H1 (cell line): Measurements from ENCODE around the gene DEPP1. TPM values are rescaled to one million over a fixed set of nuclear protein-coding genes. Genes with fewer than 3 reads are reported as not detected.
A peak's percentile ranks its signal among the peaks of the same experiment; 100 is the strongest.

ENCODE experiments used
- CTCF ChIA-PET: fragments of 300-600 bp; sonication (Branson Sonifier 250); formaldehyde crosslinking; loops from one replicate; lab custom pipeline; 2021; ENCODE audit not compliant: partially characterized antibody; lab: Charles Lee
- POLR2A ChIA-PET: fragments of 300-600 bp; sonication (Branson Sonifier 250); formaldehyde crosslinking; loops from one replicate; lab custom pipeline; 2021; ENCODE audit warnings: inconsistent platforms; ENCODE audit not compliant: partially characterized antibody; lab: Charles Lee
- DNase-seq, 2 experiments: peaks; one replicate each; pipeline versions ENCODE4 v3.0.0 to v3.0.0-alpha.2; 2010 to 2022; ENCODE audit warnings: low spot score in 2 of 2, low read depth in 1 of 2, mixed read lengths in 1 of 2
- FAIRE-seq: peaks from 2 replicates; lab custom pipeline; 2011; peaks lifted over from hg19 to GRCh38; lab: Jason Lieb, UNC
- H2AFZ ChIP-seq: 2 replicates; pipeline ENCODE4 v1.8.1; 2012; ENCODE audit warnings: low read length, inconsistent platforms
- H2AK5ac ChIP-seq: 2 replicates; pipeline ENCODE4 v1.6.1; 2013; ENCODE audit warnings: low read depth, low read length
- H2BK120ac ChIP-seq: replicated peaks from 2 replicates; pipeline ENCODE3; 2013; ENCODE audit warnings: low read depth, low read length, inconsistent platforms
- H2BK12ac ChIP-seq: 2 replicates; pipeline ENCODE4 v1.6.1; 2013; ENCODE audit warnings: low read depth, low read length
- H2BK15ac ChIP-seq: 2 replicates; pipeline ENCODE4 v1.6.1; 2013; ENCODE audit warnings: low read length
- H2BK20ac ChIP-seq: 2 replicates; pipeline ENCODE4 v1.6.1; 2013; ENCODE audit warnings: low read length
- H2BK5ac ChIP-seq: 2 replicates; pipeline ENCODE4 v1.6.1; 2013; ENCODE audit warnings: low read depth, low read length
- H3K14ac ChIP-seq: 2 replicates; pipeline ENCODE4 v1.6.1; 2013; ENCODE audit warnings: inconsistent platforms; ENCODE audit not compliant: insufficient read length
- H3K18ac ChIP-seq: 2 replicates; pipeline ENCODE4 v1.6.1; 2013; ENCODE audit warnings: low read length; ENCODE audit errors: extremely low read depth
- H3K23ac ChIP-seq: 2 replicates; pipeline ENCODE4 v1.6.1; 2013; ENCODE audit warnings: inconsistent platforms; ENCODE audit not compliant: insufficient read length
- H3K23me2 ChIP-seq: 2 replicates; pipeline ENCODE4 v1.6.1; 2013; ENCODE audit warnings: low read depth, low read length
- H3K27ac ChIP-seq: 2 replicates; pipeline ENCODE4 v1.6.1; 2011; ENCODE audit warnings: low read depth, low read length, inconsistent platforms
- H3K27me3 ChIP-seq, 4 experiments: replicated peaks in 1 of 4; 1 replicate in 1 of 4; 2 replicates in 3 of 4; pipeline versions ENCODE4 v1.6.1 to v1.8.1; 2011 to 2013; ENCODE audit warnings: low read length in 3 of 4, mild to moderate bottlenecking in 3 of 4, inconsistent platforms in 2 of 4, mixed read lengths in 2 of 4, moderate library complexity in 1 of 4; ENCODE audit not compliant: control insufficient read depth in 3 of 4, insufficient read depth in 3 of 4; ENCODE audit errors: extremely low read depth in 1 of 4
- H3K36me3 ChIP-seq, 4 experiments: 2 replicates each; pipeline versions ENCODE4 v1.6.1 to v1.8.1; 2011 to 2013; ENCODE audit warnings: mild to moderate bottlenecking in 4 of 4, low read length in 3 of 4, moderate library complexity in 2 of 4, control low read depth in 1 of 4, inconsistent platforms in 1 of 4; ENCODE audit not compliant: insufficient read depth in 4 of 4, control insufficient read depth in 2 of 4
- H3K4ac ChIP-seq: replicated peaks from 2 replicates; pipeline ENCODE3; 2013; ENCODE audit warnings: low read length, low read depth, mixed read lengths, inconsistent platforms; ENCODE audit not compliant: insufficient read length
- H3K4me1 ChIP-seq, 4 experiments: replicated peaks in 1 of 4; 1 replicate in 1 of 4; 2 replicates in 3 of 4; pipeline versions ENCODE4 v1.6.1 to v1.8.1; 2011 to 2013; ENCODE audit warnings: low read length in 3 of 4, inconsistent platforms in 2 of 4, mixed read lengths in 1 of 4; ENCODE audit not compliant: insufficient read depth in 4 of 4, control insufficient read depth in 3 of 4
- H3K4me2 ChIP-seq, 2 experiments: 2 replicates each; pipeline versions ENCODE4 v1.6.1 to v1.8.1; 2011 to 2013; ENCODE audit warnings: low read depth in 2 of 2, low read length in 2 of 2, control low read depth in 1 of 2, inconsistent platforms in 1 of 2, mild to moderate bottlenecking in 1 of 2; ENCODE audit not compliant: insufficient read depth in 1 of 2
- H3K4me3 ChIP-seq, 4 experiments: fragments of 200-600, 300-600 bp in 1 of 4; sonication (generic), shearing (Covaris generic), sonication (Bioruptor Twin) in 1 of 4; 2 replicates each; pipeline versions ENCODE4 v1.5.1 to v1.8.1; 2011 to 2016; ENCODE audit warnings: low read length in 4 of 4, low read depth in 3 of 4, control low read depth in 2 of 4, inconsistent platforms in 2 of 4, mild to moderate bottlenecking in 2 of 4, mixed read lengths in 1 of 4, moderate library complexity in 1 of 4; ENCODE audit not compliant: insufficient read depth in 2 of 4; ENCODE audit errors: extremely low read depth in 1 of 4
- H3K56ac ChIP-seq: replicated peaks from 2 replicates; pipeline ENCODE3; 2013; ENCODE audit warnings: low read depth, mild to moderate bottlenecking, mixed read lengths, low read length, inconsistent platforms; ENCODE audit not compliant: insufficient read length
- H3K79me1 ChIP-seq: 2 replicates; pipeline ENCODE4 v1.6.1; 2013; ENCODE audit warnings: low read depth, low read length, control low read depth
- H3K79me2 ChIP-seq, 2 experiments: 2 replicates each; pipeline versions ENCODE4 v1.6.1 to v1.8.1; 2012 to 2013; ENCODE audit warnings: low read length in 2 of 2, mild to moderate bottlenecking in 2 of 2, inconsistent platforms in 1 of 2; ENCODE audit not compliant: insufficient read depth in 2 of 2, control insufficient read depth in 1 of 2
- H3K9ac ChIP-seq, 4 experiments: replicated peaks in 1 of 4; 1 replicate in 1 of 4; 2 replicates in 3 of 4; pipeline versions ENCODE4 v1.6.1 to v1.8.1; 2011 to 2013; ENCODE audit warnings: low read depth in 3 of 4, low read length in 3 of 4, control low read depth in 2 of 4, mild to moderate bottlenecking in 2 of 4, moderate library complexity in 2 of 4, inconsistent platforms in 1 of 4; ENCODE audit errors: extremely low read depth in 1 of 4
- H3K9me3 ChIP-seq, 2 experiments: 2 replicates each; pipeline versions ENCODE4 v1.6.1 to v1.8.1; 2012 to 2013; ENCODE audit warnings: mild to moderate bottlenecking in 2 of 2, moderate library complexity in 2 of 2, control low read depth in 1 of 2, inconsistent platforms in 1 of 2, low read depth in 1 of 2, low read length in 1 of 2, mixed read lengths in 1 of 2; ENCODE audit not compliant: insufficient read depth in 2 of 2
- H4K20me1 ChIP-seq, 2 experiments: replicated peaks in 1 of 2; 2 replicates each; pipeline versions ENCODE3 to v1.8.1; 2011 to 2013; ENCODE audit warnings: inconsistent platforms in 2 of 2, low read length in 2 of 2, mild to moderate bottlenecking in 1 of 2; ENCODE audit not compliant: insufficient read depth in 2 of 2, control insufficient read depth in 1 of 2
- H4K5ac ChIP-seq: 2 replicates; pipeline ENCODE4 v1.6.1; 2013; ENCODE audit warnings: low read length, low read depth, mixed read lengths, inconsistent platforms; ENCODE audit not compliant: insufficient read length
- H4K8ac ChIP-seq: 2 replicates; pipeline ENCODE4 v1.8.0; 2013; ENCODE audit warnings: mild to moderate bottlenecking, moderate library complexity, low read length, inconsistent platforms; ENCODE audit not compliant: insufficient read depth; ENCODE audit errors: extremely low read depth
- H4K91ac ChIP-seq: replicated peaks from 2 replicates; pipeline ENCODE3; 2013; ENCODE audit warnings: low read length, mixed read lengths, inconsistent platforms; ENCODE audit not compliant: insufficient read length
- SIRT6 ChIP-seq: IDR thresholded peaks from one replicate; pipeline ENCODE4 v1.7.1; 2012; ENCODE audit warnings: low read length, inconsistent platforms
- SP4 ChIP-seq: IDR thresholded peaks from 2 replicates; pipeline ENCODE4 v1.6.1; 2012; ENCODE audit warnings: low read length, inconsistent platforms
- TAF7 ChIP-seq: optimal IDR thresholded peaks from 2 replicates; pipeline ENCODE3; 2011; ENCODE audit warnings: low read depth, mild to moderate bottlenecking, inconsistent platforms, low read length, moderate library complexity, borderline replicate concordance
- TBP ChIP-seq: IDR thresholded peaks from 2 replicates; pipeline ENCODE4 v1.6.1; 2011; ENCODE audit warnings: low read depth, low read length, improper control_type of control experiment
- TCF12 ChIP-seq: IDR thresholded peaks from 2 replicates; pipeline ENCODE4 v1.6.1; 2011; ENCODE audit warnings: low read depth, mild to moderate bottlenecking, low read length
- WGBS, 2 experiments: shearing (Covaris generic) in 1 of 2; methylation state at CpG; one replicate each; pipeline versions ENCODE4 v1.1.6 to v1.1.7; 2013 to 2015; ENCODE audit warnings: low lambda C conversion rate in 2 of 2, mixed read lengths in 2 of 2, inconsistent platforms in 1 of 2, low coverage in 1 of 2, missing lambda C conversion rate in 1 of 2; ENCODE audit not compliant: insufficient replicate concordance in 2 of 2, insufficient coverage in 1 of 2, insufficient read length in 1 of 2; ENCODE audit errors: extremely low coverage in 1 of 2, missing lambda C conversion rate in 1 of 2; 5-methylcytosine and 5-hydroxymethylcytosine counted together
- polyA plus RNA-seq, 7 experiments: library from polyadenylated mRNA; depleted of rRNA in 3 of 7; stranded (reverse) in 5 of 7; unstranded in 2 of 7; fragments of >200 nt in 5 of 7; fragments of 200-250 nt in 2 of 7; gene quantifications; 1 replicate in 5 of 7; 2 replicates in 1 of 7; 4 replicates in 1 of 7; pipeline versions ENCODE4 v1.2.1 to v1.2.3, GENCODE V29; 2011 to 2013; ENCODE audit warnings: missing spikeins in 2 of 7, mixed read lengths in 2 of 7
- total RNA-seq: library from RNA; stranded (reverse); fragmentation: NEBNext Ultra II Directional; extraction: Animal tissue kit (Norgen Biotek cat#: 25700); gene quantifications from 2 replicates; pipeline ENCODE4 v1.2.1, GENCODE V29; 2021
- TF ChIP-seq, protein P1 (sequence below): IDR thresholded peaks from 2 replicates; pipeline ENCODE4 v1.6.1; 2012; ENCODE audit warnings: inconsistent platforms

The DEPP1 gene
- total and polyA plus RNA-seq, 2 of the 8 experiments (the other 6 are each of a cell fraction or from before 2014, with no cell fraction given): 0.67 to 4.5 TPM

DNA sequence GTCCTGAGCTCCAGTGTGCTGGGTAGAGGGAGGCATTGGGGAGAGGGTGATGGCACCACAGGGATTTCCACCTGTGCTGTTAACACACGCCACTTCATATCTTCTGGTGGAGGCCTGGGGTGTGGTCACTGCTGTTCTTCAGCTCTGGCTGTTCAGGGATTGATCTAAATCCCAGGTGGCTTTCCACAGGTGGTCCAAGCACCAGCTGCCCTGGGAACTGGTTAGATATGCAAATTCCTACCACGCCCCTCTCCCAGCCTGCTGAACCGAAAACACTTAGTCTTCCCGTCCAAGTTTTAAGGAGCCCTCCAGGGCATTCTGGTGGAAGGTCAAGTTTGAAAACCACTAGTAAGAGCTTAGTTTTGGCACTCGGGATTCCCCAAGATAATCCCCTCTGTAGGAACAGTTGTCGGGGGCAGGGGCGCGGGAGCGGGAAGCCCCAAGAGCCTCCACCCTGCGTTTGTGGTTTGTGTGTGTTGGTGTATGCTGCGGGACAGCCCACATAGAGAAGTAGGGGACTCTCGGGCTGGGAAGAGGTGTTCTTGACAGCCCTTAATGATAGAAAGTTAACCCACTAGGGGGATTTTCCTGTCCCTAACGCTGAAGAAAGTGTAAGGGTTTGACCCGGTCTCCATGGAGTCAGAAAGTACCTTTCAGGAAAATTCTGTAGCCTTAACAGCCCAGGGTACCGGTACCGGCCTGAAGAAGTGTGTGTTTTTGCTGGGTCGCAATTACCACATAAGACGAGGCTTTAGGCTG lies 5.1 kb downstream of the DEPP1 start:
- 50% methylated on average over 18 of the region's 18 CpGs; no CpG with 5 or more reads in 1 of the 2 experiments for WGBS, 2 experiments
- CTCF ChIA-PET: interaction anchor here (0.7 to 2.6 kb wide), 15 partner anchors 10 to 49 kb away, joined by 3 to 26 read pairs (median 4); partner anchors contain the start of gene ZNF22
- Histone ChIP-seq H3K18ac (peak overlapping the region; percentile 78), H2BK20ac (peak overlapping the region; percentile 87; the same call in 1 of the 2 replicates), H3K27ac (no peak overlapping the region), H3K9me3 (no peaks in the 10 kb centered on the region), H3K9ac (no peak overlapping the region), H3K79me1 (peaks cover 2% of the 10 kb centered on the region; the same call in 1 of the 2 replicates), H2BK12ac (peak overlapping the region; percentile 79; the same call in 1 of the 2 replicates), H3K27me3 (no peaks in the 10 kb centered on the region; a peak in 1 of 7 replicates), H3K79me2 (no peaks in the 10 kb centered on the region), H3K23ac (no peak overlapping the region), H4K5ac (no peak overlapping the region), H3K4me3 (peak overlapping the region in 1 of 4 experiments; percentile 64; a peak in 1 of 8 replicates), H2BK120ac (peak overlapping the region; percentile 71), H2AK5ac (peak overlapping the region; percentile 83; the same call in 1 of the 2 replicates), H4K8ac (no peak overlapping the region), H3K4me1 (peaks cover 14 to 38% (median 26%) of the 10 kb centered on the region in 4 experiments), H3K4ac (no peak overlapping the region), H3K14ac (no peak overlapping the region), H4K20me1 (peaks cover 0 to 2% of the 10 kb centered on the region in 2 experiments), H2AFZ (no peak overlapping the region), H3K56ac (no peak overlapping the region), H4K91ac (peak overlapping the region; percentile 86), H2BK5ac (0 out of 2 replicates have a peak overlapping the region, but pooled peaks have one; percentile 71), H3K4me2 (peak overlapping the region; percentile 36 to 65), H3K36me3 (peaks cover 0 to 6% (median 0%) of the 10 kb centered on the region in 4 experiments; a peak in 3 of 8 replicates), H2BK15ac (peak overlapping the region; percentile 81), H3K23me2 (peaks cover 14% of the 10 kb centered on the region; the same call in 1 of the 2 replicates)
- POLR2A ChIA-PET: interaction anchor here (0.6 to 1.9 kb wide), 8 partner anchors 8 to 41 kb away, joined by 3 to 7 read pairs (median 3); partner anchors contain the start of gene RASSF4
- DNase-seq (no peak), FAIRE-seq (no peak)
- TF ChIP-seq, protein P1, sequence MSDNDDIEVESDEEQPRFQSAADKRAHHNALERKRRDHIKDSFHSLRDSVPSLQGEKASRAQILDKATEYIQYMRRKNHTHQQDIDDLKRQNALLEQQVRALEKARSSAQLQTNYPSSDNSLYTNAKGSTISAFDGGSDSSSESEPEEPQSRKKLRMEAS: no peak
- TF ChIP-seq TBP: no peak
- 0 out of 2 replicates have a peak, but pooled peaks have one; percentile 24 for TF ChIP-seq TCF12
- TF ChIP-seq SIRT6: no peak
- no peak for TF ChIP-seq TAF7
- TF ChIP-seq SP4: no peak
